Liver (tissue), 9 donors: Measurements from ENCODE around the gene GRIP2. TPM values are rescaled to one million over a fixed set of nuclear protein-coding genes. Genes with fewer than 3 reads are reported as not detected.

Source experiments
- DNase-seq: peaks from one replicate; pipeline ENCODE4 v3.0.0-alpha.2; 2017; ENCODE audit warnings: low spot score
- H3K27ac ChIP-seq, 2 donors: one replicate each; pipeline ENCODE4 v1.7.0; 2013; ENCODE audit warnings: inconsistent platforms in 2 of 2, low read length in 2 of 2, control low read depth in 1 of 2, low read depth in 1 of 2, mild to moderate bottlenecking in 1 of 2
- H3K27me3 ChIP-seq, 4 donors: one replicate each; pipeline versions ENCODE4 v1.6.1 to v1.7.0; 2013; ENCODE audit warnings: low read length in 3 of 4, inconsistent platforms in 1 of 4, mild to moderate bottlenecking in 1 of 4, moderate library complexity in 1 of 4; ENCODE audit not compliant: control insufficient read depth in 4 of 4, insufficient read depth in 4 of 4
- H3K36me3 ChIP-seq, 4 donors: one replicate each; pipeline versions ENCODE4 v1.6.1 to v1.7.0; 2013; ENCODE audit warnings: low read length in 3 of 4, mild to moderate bottlenecking in 3 of 4, low read depth in 1 of 4, moderate library complexity in 1 of 4; ENCODE audit not compliant: control insufficient read depth in 4 of 4, insufficient read depth in 3 of 4
- H3K4me1 ChIP-seq, 4 donors: one replicate each; pipeline versions ENCODE4 v1.6.1 to v1.7.0; 2013; ENCODE audit warnings: low read length in 3 of 4, mild to moderate bottlenecking in 3 of 4, moderate library complexity in 1 of 4; ENCODE audit not compliant: control insufficient read depth in 4 of 4, insufficient read depth in 4 of 4
- H3K4me3 ChIP-seq, 3 donors: one replicate each; pipeline versions ENCODE4 v1.6.1 to v1.7.0; 2013; ENCODE audit warnings: low read length in 3 of 3, control low read depth in 1 of 3, low read depth in 1 of 3, mild to moderate bottlenecking in 1 of 3
- H3K9ac ChIP-seq, 2 donors: one replicate each; pipeline ENCODE4 v1.7.0; 2013; ENCODE audit warnings: low read length in 2 of 2, mild to moderate bottlenecking in 2 of 2, moderate library complexity in 2 of 2, control low read depth in 1 of 2, low read depth in 1 of 2
- H3K9me3 ChIP-seq, 4 donors: one replicate each; pipeline versions ENCODE4 v1.6.1 to v1.7.0; 2013; ENCODE audit warnings: low read length in 3 of 4; ENCODE audit not compliant: control insufficient read depth in 4 of 4
- EGR1 ChIP-seq, 2 donors: IDR thresholded peaks; 2 replicates each; pipeline ENCODE4 v1.6.1; 2016 to 2018; ENCODE audit warnings: antibody characterized with exemption in 2 of 2, low read depth in 2 of 2
- FOXA1 ChIP-seq: IDR thresholded peaks from 2 replicates; pipeline ENCODE4 v1.6.1; 2016; ENCODE audit warnings: antibody characterized with exemption
- GABPA ChIP-seq, 2 donors: IDR thresholded peaks in 1 of 2; conservative IDR thresholded peaks in 1 of 2; 2 replicates each; pipeline ENCODE4 v1.6.1; 2016; ENCODE audit warnings: antibody characterized with exemption in 2 of 2, mild to moderate bottlenecking in 1 of 2, moderate library complexity in 1 of 2
- HNF4A ChIP-seq, 2 donors: conservative IDR thresholded peaks; 2 replicates each; pipeline ENCODE4 v1.6.1; 2016; ENCODE audit warnings: antibody characterized with exemption in 2 of 2, mild to moderate bottlenecking in 2 of 2
- HNF4G ChIP-seq: IDR thresholded peaks from 2 replicates; pipeline ENCODE4 v1.6.1; 2016; ENCODE audit warnings: antibody characterized with exemption
- JUND ChIP-seq, 2 donors: IDR thresholded peaks; 2 replicates each; pipeline ENCODE4 v1.6.1; 2016; ENCODE audit warnings: antibody characterized with exemption in 2 of 2
- MAX ChIP-seq: IDR thresholded peaks from 2 replicates; pipeline ENCODE4 v1.6.1; 2016; ENCODE audit warnings: antibody characterized with exemption
- NR2F2 ChIP-seq: IDR thresholded peaks from 2 replicates; pipeline ENCODE4 v1.6.1; 2016; ENCODE audit warnings: antibody characterized with exemption
- RAD21 ChIP-seq, 2 donors: IDR thresholded peaks; 2 replicates each; pipeline ENCODE4 v1.6.1; 2016; ENCODE audit warnings: antibody characterized with exemption in 2 of 2, mild to moderate bottlenecking in 2 of 2
- RXRA ChIP-seq, 2 donors: IDR thresholded peaks; 2 replicates each; pipeline ENCODE4 v1.6.1; 2017 to 2018; ENCODE audit warnings: antibody characterized with exemption in 2 of 2, mild to moderate bottlenecking in 1 of 2
- SP1 ChIP-seq: IDR thresholded peaks from 2 replicates; pipeline ENCODE4 v1.6.1; 2018; ENCODE audit warnings: antibody characterized with exemption, mild to moderate bottlenecking
- TAF1 ChIP-seq: conservative IDR thresholded peaks from 2 replicates; pipeline ENCODE4 v1.6.1; 2016; ENCODE audit warnings: antibody characterized with exemption, mild to moderate bottlenecking
- YY1 ChIP-seq: IDR thresholded peaks from 2 replicates; pipeline ENCODE4 v1.6.1; 2016; ENCODE audit warnings: antibody characterized with exemption, mild to moderate bottlenecking
- WGBS: extraction: QIAGEN DNeasy Blood & Tissue Kit; methylation state at CpG from one replicate; pipeline ENCODE4 v1.1.7; 2013; 5-methylcytosine and 5-hydroxymethylcytosine counted together
- polyA plus RNA-seq, 2 donors: library from polyadenylated mRNA; stranded (reverse) in 1 of 2; unstranded in 1 of 2; fragments of 200-250 nt in 1 of 2; fragments of >200 nt in 1 of 2; fragmentation: Nextera tagmentation in 1 of 2; extraction: Ambion mirVana in 1 of 2; gene quantifications; one replicate each; pipeline versions ENCODE4 v1.2.1 to v1.2.3, GENCODE V29; 2013 to 2015
- total RNA-seq, 2 donors: library from RNA; depleted of rRNA; stranded (reverse); fragments of >200 nt; gene quantifications; one replicate each; pipeline ENCODE4 v1.2.3, GENCODE V29; 2014
- TF ChIP-seq, protein P1 (sequence below): fragments of 150-350 bp; IDR thresholded peaks from 2 replicates; pipeline ENCODE4 v1.5.1; 2017; ENCODE audit warnings: improper control_type of control experiment, low read depth, low read length; ENCODE audit not compliant: missing input control
- TF ChIP-seq, protein P2 (sequence below): IDR thresholded peaks from 2 replicates; pipeline ENCODE4 v1.6.1; 2016; ENCODE audit warnings: antibody characterized with exemption
- TF ChIP-seq, protein P3 (sequence below): IDR thresholded peaks from 2 replicates; pipeline ENCODE4 v1.6.1; 2016; ENCODE audit warnings: antibody characterized with exemption, mild to moderate bottlenecking
- donor health status: healthy.
- donor health status: healthy.
- donor health status: healthy.
- donor health status: healthy.
- donor health status: healthy.

GRIP2 gene
- total and polyA plus RNA-seq, 4 donors: 0.05 to 0.33 (median 0.09) TPM; not detected in 1

GRCh38 chr3:14453876-14454638 is 86.1 kb downstream of the GRIP2 start:
- DNase-seq: no peak
- H3K36me3 ChIP-seq: no peaks in the 10 kb centered on the region
- H3K4me1 ChIP-seq: no peaks in the 10 kb centered on the region
- H3K9ac ChIP-seq: no peak overlapping the region
- H3K4me3 ChIP-seq: no peak overlapping the region
- no peaks in the 10 kb centered on the region for H3K9me3 ChIP-seq
- 79% methylated on average over 23 of the region's 23 CpGs for WGBS
- peaks cover 0 to 4% (median 1%) of the 10 kb centered on the region in 4 donors for H3K27me3 ChIP-seq
- TF ChIP-seq HNF4A (conservative IDR thresholded peaks at IDR 0.05) (no peak), TAF1 (no peak)
- peak overlapping the region in 1 of 2 donors; percentile 47 for H3K27ac ChIP-seq

DNA sequence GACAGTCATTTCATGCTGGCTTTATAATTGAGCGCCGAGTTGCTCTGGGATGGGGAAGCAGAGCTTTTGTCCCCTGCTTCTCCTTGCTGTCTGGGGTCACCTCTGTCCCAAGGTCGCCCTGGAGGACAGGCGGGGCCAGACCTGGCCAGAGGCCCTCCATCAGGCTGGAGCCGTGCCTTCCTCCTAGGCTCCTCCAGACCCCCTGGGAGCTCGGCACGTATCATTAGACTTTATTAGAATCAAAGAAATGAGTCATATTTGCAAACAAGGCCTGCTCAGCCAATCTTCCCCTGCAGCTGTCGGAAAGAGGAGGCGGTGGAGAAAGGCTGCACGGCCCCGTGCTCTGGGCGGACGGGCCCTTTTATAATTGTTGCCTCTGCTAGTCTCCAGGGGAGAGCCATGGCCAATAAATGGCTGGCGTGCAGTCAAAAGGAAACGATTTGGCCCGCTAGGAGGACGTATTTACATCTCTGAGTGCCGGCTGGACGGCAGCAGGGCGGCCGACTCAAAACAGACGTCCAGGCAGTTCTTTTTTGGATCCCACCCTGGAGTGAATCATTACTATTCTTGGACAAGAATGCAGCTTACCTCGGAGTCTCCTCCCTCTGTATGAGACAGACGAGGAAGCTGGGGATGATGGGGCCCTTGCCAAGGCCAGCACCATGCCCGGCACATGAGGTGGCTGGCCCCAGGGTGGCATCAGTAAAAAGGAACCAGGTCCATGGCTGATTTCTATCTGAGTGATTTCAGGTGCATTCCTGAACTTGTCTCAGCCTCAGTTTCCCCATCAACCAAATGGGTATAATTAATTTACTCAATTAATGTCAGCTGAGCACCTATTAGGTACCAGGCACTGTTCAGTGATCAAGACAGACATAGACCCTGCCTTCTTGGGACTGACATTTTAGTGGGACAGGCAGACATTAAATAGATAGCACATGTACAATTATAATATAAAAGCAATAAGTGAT is 87.1 kb downstream of the GRIP2 start:
- Histone ChIP-seq H3K4me3 (no peak overlapping the region), H3K27ac (peak overlapping the region; percentile 32 to 48), H3K9me3 (no peaks in the 10 kb centered on the region), H3K9ac (no peak overlapping the region), H3K36me3 (no peaks in the 10 kb centered on the region), H3K27me3 (peaks cover 0 to 4% (median 1%) of the 10 kb centered on the region in 4 donors), H3K4me1 (no peaks in the 10 kb centered on the region)
- 72% methylated on average over 25 of the region's 25 CpGs for WGBS
- TF ChIP-seq RXRA (IDR thresholded peaks at IDR 0.05): no peak
- no peak for TF ChIP-seq HNF4A (conservative IDR thresholded peaks at IDR 0.05)
- no peak for TF ChIP-seq MAX
- no peak for TF ChIP-seq HNF4G
- no peak for TF ChIP-seq FOXA1
- TF ChIP-seq, protein P1, sequence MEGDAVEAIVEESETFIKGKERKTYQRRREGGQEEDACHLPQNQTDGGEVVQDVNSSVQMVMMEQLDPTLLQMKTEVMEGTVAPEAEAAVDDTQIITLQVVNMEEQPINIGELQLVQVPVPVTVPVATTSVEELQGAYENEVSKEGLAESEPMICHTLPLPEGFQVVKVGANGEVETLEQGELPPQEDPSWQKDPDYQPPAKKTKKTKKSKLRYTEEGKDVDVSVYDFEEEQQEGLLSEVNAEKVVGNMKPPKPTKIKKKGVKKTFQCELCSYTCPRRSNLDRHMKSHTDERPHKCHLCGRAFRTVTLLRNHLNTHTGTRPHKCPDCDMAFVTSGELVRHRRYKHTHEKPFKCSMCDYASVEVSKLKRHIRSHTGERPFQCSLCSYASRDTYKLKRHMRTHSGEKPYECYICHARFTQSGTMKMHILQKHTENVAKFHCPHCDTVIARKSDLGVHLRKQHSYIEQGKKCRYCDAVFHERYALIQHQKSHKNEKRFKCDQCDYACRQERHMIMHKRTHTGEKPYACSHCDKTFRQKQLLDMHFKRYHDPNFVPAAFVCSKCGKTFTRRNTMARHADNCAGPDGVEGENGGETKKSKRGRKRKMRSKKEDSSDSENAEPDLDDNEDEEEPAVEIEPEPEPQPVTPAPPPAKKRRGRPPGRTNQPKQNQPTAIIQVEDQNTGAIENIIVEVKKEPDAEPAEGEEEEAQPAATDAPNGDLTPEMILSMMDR: no peak
- no peak for TF ChIP-seq SP1
- no peak for TF ChIP-seq YY1
- TF ChIP-seq NR2F2: no peak
- TF ChIP-seq, protein P2, sequence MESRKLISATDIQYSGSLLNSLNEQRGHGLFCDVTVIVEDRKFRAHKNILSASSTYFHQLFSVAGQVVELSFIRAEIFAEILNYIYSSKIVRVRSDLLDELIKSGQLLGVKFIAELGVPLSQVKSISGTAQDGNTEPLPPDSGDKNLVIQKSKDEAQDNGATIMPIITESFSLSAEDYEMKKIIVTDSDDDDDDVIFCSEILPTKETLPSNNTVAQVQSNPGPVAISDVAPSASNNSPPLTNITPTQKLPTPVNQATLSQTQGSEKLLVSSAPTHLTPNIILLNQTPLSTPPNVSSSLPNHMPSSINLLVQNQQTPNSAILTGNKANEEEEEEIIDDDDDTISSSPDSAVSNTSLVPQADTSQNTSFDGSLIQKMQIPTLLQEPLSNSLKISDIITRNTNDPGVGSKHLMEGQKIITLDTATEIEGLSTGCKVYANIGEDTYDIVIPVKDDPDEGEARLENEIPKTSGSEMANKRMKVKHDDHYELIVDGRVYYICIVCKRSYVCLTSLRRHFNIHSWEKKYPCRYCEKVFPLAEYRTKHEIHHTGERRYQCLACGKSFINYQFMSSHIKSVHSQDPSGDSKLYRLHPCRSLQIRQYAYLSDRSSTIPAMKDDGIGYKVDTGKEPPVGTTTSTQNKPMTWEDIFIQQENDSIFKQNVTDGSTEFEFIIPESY: no peak
- no peak for TF ChIP-seq TAF1
- no peak for TF ChIP-seq EGR1 (IDR thresholded peaks at IDR 0.05; ENCODE audit: low read depth in 2 of 2)
- TF ChIP-seq, protein P3, sequence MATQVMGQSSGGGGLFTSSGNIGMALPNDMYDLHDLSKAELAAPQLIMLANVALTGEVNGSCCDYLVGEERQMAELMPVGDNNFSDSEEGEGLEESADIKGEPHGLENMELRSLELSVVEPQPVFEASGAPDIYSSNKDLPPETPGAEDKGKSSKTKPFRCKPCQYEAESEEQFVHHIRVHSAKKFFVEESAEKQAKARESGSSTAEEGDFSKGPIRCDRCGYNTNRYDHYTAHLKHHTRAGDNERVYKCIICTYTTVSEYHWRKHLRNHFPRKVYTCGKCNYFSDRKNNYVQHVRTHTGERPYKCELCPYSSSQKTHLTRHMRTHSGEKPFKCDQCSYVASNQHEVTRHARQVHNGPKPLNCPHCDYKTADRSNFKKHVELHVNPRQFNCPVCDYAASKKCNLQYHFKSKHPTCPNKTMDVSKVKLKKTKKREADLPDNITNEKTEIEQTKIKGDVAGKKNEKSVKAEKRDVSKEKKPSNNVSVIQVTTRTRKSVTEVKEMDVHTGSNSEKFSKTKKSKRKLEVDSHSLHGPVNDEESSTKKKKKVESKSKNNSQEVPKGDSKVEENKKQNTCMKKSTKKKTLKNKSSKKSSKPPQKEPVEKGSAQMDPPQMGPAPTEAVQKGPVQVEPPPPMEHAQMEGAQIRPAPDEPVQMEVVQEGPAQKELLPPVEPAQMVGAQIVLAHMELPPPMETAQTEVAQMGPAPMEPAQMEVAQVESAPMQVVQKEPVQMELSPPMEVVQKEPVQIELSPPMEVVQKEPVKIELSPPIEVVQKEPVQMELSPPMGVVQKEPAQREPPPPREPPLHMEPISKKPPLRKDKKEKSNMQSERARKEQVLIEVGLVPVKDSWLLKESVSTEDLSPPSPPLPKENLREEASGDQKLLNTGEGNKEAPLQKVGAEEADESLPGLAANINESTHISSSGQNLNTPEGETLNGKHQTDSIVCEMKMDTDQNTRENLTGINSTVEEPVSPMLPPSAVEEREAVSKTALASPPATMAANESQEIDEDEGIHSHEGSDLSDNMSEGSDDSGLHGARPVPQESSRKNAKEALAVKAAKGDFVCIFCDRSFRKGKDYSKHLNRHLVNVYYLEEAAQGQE: no peak
- TF ChIP-seq GABPA (IDR thresholded peaks at IDR 0.05 in 1 of 2, conservative IDR thresholded peaks at IDR 0.05 in 1 of 2): no peak
- no peak for TF ChIP-seq JUND (IDR thresholded peaks at IDR 0.05)
- no peak for TF ChIP-seq RAD21 (IDR thresholded peaks at IDR 0.05)
- no peak for DNase-seq
